Rectal smooth muscle tissue (tissue), 1 donor: ENCODE data around the gene ATP11A.

Experiments
- H3K27ac ChIP-seq: one replicate; pipeline ENCODE4 v1.7.0; 2013; ENCODE audit warnings: low read depth, low read length, inconsistent platforms
- H3K27me3 ChIP-seq: one replicate; pipeline ENCODE4 v1.7.0; 2013; ENCODE audit warnings: low read length; ENCODE audit not compliant: control insufficient read depth, insufficient read depth
- H3K36me3 ChIP-seq: one replicate; pipeline ENCODE4 v1.7.0; 2013; ENCODE audit warnings: low read length; ENCODE audit not compliant: control insufficient read depth, insufficient read depth
- H3K4me1 ChIP-seq: one replicate; pipeline ENCODE4 v1.7.0; 2013; ENCODE audit warnings: low read length; ENCODE audit not compliant: control insufficient read depth, insufficient read depth
- H3K4me3 ChIP-seq: one replicate; pipeline ENCODE4 v1.7.0; 2013; ENCODE audit warnings: low read length
- H3K9ac ChIP-seq: one replicate; pipeline ENCODE4 v1.7.0; 2013; ENCODE audit warnings: low read length

ATP11A gene

DNA sequence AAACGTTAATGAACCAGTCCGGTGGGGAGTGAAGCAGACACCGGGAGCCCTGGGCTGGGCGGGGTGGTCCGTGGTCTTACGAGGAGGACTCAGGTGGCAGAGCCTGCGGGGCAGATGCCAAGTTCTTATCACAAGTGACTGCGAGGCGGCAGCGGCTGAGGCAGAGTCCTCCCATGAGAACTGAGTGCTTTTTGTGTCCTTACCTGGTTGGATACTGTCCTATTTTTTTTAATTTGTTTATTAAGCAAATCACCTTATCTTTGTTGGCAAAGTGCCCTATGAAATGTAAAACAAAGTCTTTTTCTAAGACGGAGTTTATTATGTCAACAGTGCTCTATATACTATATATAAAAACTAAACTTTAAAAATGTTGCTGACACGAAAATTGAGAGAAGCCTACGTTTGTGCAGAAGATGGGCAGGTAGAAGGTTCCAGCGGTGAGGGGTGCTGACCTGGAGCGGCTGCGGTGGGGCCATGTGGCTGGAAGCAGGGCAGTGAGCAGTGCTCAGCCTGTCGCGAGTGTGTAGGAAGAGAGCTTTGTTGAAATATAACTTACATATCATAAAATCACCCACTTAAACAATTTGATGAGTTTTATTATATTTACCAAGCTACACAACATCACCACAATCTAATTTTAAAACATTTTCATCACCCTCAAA, 82.2 kb downstream of the ATP11A start:
- no peaks in the 10 kb centered on the region for H3K36me3 ChIP-seq
- no peaks in the 10 kb centered on the region for H3K4me1 ChIP-seq
- no peaks in the 10 kb centered on the region for H3K27me3 ChIP-seq
- no peak overlapping the region for H3K9ac ChIP-seq
- no peak overlapping the region for H3K27ac ChIP-seq
- H3K4me3 ChIP-seq = no peak overlapping the region

DNA sequence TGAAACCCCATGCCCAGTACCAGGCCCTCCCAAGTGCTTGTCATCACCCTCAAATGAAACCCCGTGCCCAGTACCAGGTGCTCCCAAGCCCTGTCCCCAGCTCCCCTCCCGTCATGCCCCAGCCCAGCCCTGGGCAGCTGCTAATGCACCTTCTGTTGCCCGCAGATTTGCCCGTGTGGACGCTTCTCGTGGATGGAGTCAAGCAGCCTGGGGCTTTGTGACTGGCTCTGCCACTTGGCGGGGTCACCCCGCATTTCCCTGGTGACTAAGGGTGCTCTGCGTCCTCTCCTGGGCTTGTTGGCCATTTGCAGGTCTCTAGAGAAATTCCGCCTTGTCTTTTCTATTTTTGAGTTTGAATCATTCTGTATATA, 82.7 kb downstream of the ATP11A start:
- no peak overlapping the region for H3K4me3 ChIP-seq
- H3K9ac ChIP-seq = no peak overlapping the region
- H3K27ac ChIP-seq = no peak overlapping the region
- no peaks in the 10 kb centered on the region for H3K36me3 ChIP-seq
- H3K27me3 ChIP-seq = no peaks in the 10 kb centered on the region
- H3K4me1 ChIP-seq = no peaks in the 10 kb centered on the region

GRCh38 chr13:112772929-112773328, 83.1 kb downstream of the ATP11A start:
- Histone ChIP-seq H3K27me3 (no peaks in the 10 kb centered on the region), H3K36me3 (no peaks in the 10 kb centered on the region), H3K4me1 (no peaks in the 10 kb centered on the region), H3K4me3 (no peak overlapping the region), H3K9ac (no peak overlapping the region), H3K27ac (no peak overlapping the region)

DNA sequence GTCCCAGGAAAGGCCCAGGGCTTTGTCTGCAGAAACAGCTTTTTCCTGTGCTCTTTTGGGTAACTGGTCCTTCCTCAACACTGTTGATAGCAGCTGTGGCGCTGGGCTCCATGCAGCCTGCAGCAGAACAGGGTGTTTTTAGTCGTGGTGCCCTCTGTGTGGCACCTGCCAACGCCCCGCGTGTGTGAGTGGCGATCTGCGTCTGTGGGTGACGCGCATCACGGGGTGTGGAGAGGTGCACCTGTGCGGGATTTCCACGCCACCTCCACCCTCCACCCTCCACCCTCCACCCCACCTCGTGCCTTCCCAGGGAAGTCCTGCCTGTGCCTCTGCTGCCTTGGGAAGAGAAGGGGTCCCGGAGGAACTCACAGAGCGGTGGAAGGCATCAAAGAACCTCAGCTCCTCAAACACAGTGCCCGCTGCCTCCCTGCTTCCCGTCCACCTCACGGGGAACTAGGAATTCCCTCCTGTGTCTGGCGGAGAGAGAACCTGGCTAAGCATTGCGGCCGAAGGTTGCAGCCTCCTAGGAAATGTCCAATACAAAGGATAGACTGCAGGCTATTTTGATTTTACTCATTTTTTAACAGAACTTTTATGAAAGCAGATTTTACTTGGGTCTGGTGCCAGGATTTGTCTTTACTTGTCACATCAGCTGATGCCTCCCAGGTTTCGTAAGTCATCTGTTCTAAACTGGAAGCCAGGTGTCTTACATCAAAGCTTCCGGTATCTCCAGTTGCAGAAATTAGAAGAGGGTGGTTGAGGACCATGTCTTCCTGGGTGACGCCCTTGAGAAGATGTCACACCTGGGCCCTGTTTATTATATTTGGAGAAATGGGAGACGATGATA, 84.0 kb downstream of the ATP11A start:
- Histone ChIP-seq H3K27me3 (no peaks in the 10 kb centered on the region), H3K4me1 (no peaks in the 10 kb centered on the region), H3K27ac (no peak overlapping the region), H3K9ac (no peak overlapping the region), H3K36me3 (no peaks in the 10 kb centered on the region), H3K4me3 (no peak overlapping the region)

GRCh38 chr13:112774448-112774792, 84.6 kb downstream of the ATP11A start:
- H3K4me3 ChIP-seq = no peak overlapping the region
- H3K9ac ChIP-seq = no peak overlapping the region
- H3K36me3 ChIP-seq = no peaks in the 10 kb centered on the region
- H3K4me1 ChIP-seq = no peaks in the 10 kb centered on the region
- H3K27me3 ChIP-seq = no peaks in the 10 kb centered on the region
- no peak overlapping the region for H3K27ac ChIP-seq

GRCh38 chr13:112774829-112775565, 85.2 kb downstream of the ATP11A start:
- Histone ChIP-seq H3K9ac (no peak overlapping the region), H3K36me3 (no peaks in the 10 kb centered on the region), H3K27me3 (no peaks in the 10 kb centered on the region), H3K27ac (no peak overlapping the region), H3K4me1 (no peaks in the 10 kb centered on the region), H3K4me3 (no peak overlapping the region)

- Histone ChIP-seq H3K4me1 (no peaks in the 10 kb centered on the region), H3K4me3 (no peak overlapping the region), H3K27ac (no peak overlapping the region), H3K27me3 (no peaks in the 10 kb centered on the region), H3K9ac (no peak overlapping the region), H3K36me3 (no peaks in the 10 kb centered on the region)
Observed at GRCh38 chr13:112775791-112776279, 86.0 kb downstream of the ATP11A start.

DNA sequence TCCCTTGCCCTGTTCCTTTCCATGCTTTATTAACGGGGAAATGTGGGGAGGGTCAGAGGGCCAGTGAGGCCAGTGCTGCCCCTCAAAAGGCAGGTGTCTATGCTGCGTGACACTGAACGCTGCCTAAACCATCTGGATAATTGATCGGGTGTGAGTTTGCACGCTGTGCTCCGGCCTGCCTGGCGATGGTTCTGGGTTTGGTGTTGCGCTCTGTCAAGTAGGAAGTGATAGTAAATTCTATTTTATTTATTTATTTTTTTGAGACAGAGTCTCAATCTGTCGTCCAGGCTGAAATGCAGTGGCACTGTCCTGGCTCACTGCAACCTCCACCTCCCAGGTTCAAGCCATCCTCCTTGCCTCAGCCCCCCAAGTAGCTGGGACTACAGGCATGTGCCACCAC, 86.5 kb downstream of the ATP11A start:
- no peaks in the 10 kb centered on the region for H3K4me1 ChIP-seq
- H3K27me3 ChIP-seq = no peaks in the 10 kb centered on the region
- no peaks in the 10 kb centered on the region for H3K36me3 ChIP-seq
- H3K27ac ChIP-seq = no peak overlapping the region
- H3K4me3 ChIP-seq = no peak overlapping the region
- no peak overlapping the region for H3K9ac ChIP-seq

DNA sequence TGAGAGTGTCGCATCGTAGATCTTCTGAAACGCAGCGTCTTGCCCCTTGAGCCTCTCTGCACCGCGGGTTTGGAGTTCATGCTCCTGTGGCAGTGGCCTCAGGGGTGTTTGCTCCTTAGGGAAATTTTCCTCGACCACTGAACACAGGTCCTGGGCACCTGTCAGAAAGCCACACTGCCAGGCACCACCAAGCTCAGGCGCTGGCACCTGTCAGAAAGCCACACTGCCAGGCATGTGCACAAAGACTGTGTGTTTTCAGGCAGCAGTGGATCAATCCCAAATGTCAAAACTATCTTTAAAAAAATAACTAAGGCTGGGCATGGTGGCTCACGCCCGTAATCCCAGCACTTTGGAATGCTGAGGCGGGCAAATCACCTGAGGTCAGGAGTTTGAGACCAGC, 87.1 kb downstream of the ATP11A start:
- no peaks in the 10 kb centered on the region for H3K4me1 ChIP-seq
- H3K27me3 ChIP-seq = no peaks in the 10 kb centered on the region
- no peak overlapping the region for H3K27ac ChIP-seq
- H3K36me3 ChIP-seq = no peaks in the 10 kb centered on the region
- H3K4me3 ChIP-seq = no peak overlapping the region
- H3K9ac ChIP-seq = no peak overlapping the region

- Histone ChIP-seq H3K4me3 (no peak overlapping the region), H3K27ac (no peak overlapping the region), H3K36me3 (no peaks in the 10 kb centered on the region), H3K27me3 (no peaks in the 10 kb centered on the region), H3K4me1 (peaks cover 4% of the 10 kb centered on the region), H3K9ac (no peak overlapping the region)
Observed at GRCh38 chr13:112777637-112778406, 88.0 kb downstream of the ATP11A start.

- Histone ChIP-seq H3K4me1 (peaks cover 4% of the 10 kb centered on the region), H3K27ac (no peak overlapping the region), H3K4me3 (no peak overlapping the region), H3K36me3 (no peaks in the 10 kb centered on the region), H3K27me3 (no peaks in the 10 kb centered on the region), H3K9ac (no peak overlapping the region)
Observed at GRCh38 chr13:112779856-112780604, 90.2 kb downstream of the ATP11A start.
